ENCODE measurements around the gene PITPNC1. TPM values are rescaled to one million over a fixed set of nuclear protein-coding genes. Genes with fewer than 3 reads are reported as not detected.

The PITPNC1 gene
- total RNA-seq, 4 donors from 2014 or later, result 8.0 to 20.4 (median 9.6) TPM

- no peaks in the 10 kb centered on the region for H3K36me3 ChIP-seq
- no peak overlapping the region for H3K27ac ChIP-seq
- TF ChIP-seq CTCF (IDR thresholded peaks at IDR 0.05) (no peak), POLR2A (IDR thresholded peaks at IDR 0.05) (no peak), EP300 (IDR thresholded peaks at IDR 0.05) (no peak)
- no peak overlapping the region for H3K4me3 ChIP-seq
- 90 to 92% methylated on average over 3 of the region's 3 CpGs for WGBS, 2 donors
- no peaks in the 10 kb centered on the region for H3K9me3 ChIP-seq
- no peaks in the 10 kb centered on the region for H3K27me3 ChIP-seq
- H3K4me1 ChIP-seq, result peaks cover 0 to 4% (median 2%) of the 10 kb centered on the region in 4 donors
- DNase-seq (ENCODE audit: low spot score in 2 of 2), result no peak
Measured at GRCh38 chr17:67713169-67713568, 336.1 kb downstream of the PITPNC1 start.

- Histone ChIP-seq H3K4me3 (no peak overlapping the region), H3K27ac (no peak overlapping the region), H3K4me1 (peaks cover 0 to 22% (median 12%) of the 10 kb centered on the region in 4 donors), H3K36me3 (peaks cover 0 to 11% (median 3%) of the 10 kb centered on the region in 3 donors), H3K27me3 (no peaks in the 10 kb centered on the region), H3K9me3 (no peaks in the 10 kb centered on the region)
- TF ChIP-seq CTCF (IDR thresholded peaks at IDR 0.05), result no peak
- TF ChIP-seq EP300 (IDR thresholded peaks at IDR 0.05), result no peak
- WGBS, 2 donors, result 91 to 96% methylated on average over 6 of the region's 6 CpGs
- DNase-seq (ENCODE audit: low spot score in 2 of 2), result no peak
Measured at GRCh38 chr17:67716405-67716798, 339.3 kb downstream of the PITPNC1 start.

- H3K27ac ChIP-seq, result peak overlapping the region; percentile 82 to 93 (median 90)
- 0 to 2% methylated on average over 5 of the region's 5 CpGs for WGBS, 2 donors
- H3K27me3 ChIP-seq, result no peaks in the 10 kb centered on the region
- H3K36me3 ChIP-seq, result peaks cover 0 to 19% (median 10%) of the 10 kb centered on the region in 3 donors
- no peak for TF ChIP-seq CTCF (IDR thresholded peaks at IDR 0.05)
- TF ChIP-seq EP300 (IDR thresholded peaks at IDR 0.05), result no peak
- TF ChIP-seq POLR2A (IDR thresholded peaks at IDR 0.05), result no peak
- H3K9me3 ChIP-seq, result no peaks in the 10 kb centered on the region
- no peak for DNase-seq (ENCODE audit: low spot score in 2 of 2)
- H3K4me1 ChIP-seq, result peaks cover 0 to 22% (median 12%) of the 10 kb centered on the region in 4 donors
- H3K4me3 ChIP-seq, result peak overlapping the region; percentile 81 to 91 (median 88)
Measured at GRCh38 chr17:67717192-67717623, 340.1 kb downstream of the PITPNC1 start.

- peaks cover 0 to 25% (median 10%) of the 10 kb centered on the region in 3 donors for H3K36me3 ChIP-seq
- H3K4me1 ChIP-seq, result peaks cover 0 to 22% (median 12%) of the 10 kb centered on the region in 4 donors
- DNase-seq (ENCODE audit: low spot score in 2 of 2), result peak; percentile 98 to 99
- H3K27me3 ChIP-seq, result no peaks in the 10 kb centered on the region
- TF ChIP-seq POLR2A (IDR thresholded peaks at IDR 0.05) (peak; percentile 46 to 85), EP300 (IDR thresholded peaks at IDR 0.05) (peak; percentile 96), CTCF (IDR thresholded peaks at IDR 0.05) (peak; percentile 80 to 99 (median 97))
- peak within 1 kb of the TSS; percentile 82 to 93 (median 90) for H3K27ac ChIP-seq
- H3K4me3 ChIP-seq, result peak within 1 kb of the TSS; percentile 81 to 91 (median 88)
- H3K9me3 ChIP-seq, result no peaks in the 10 kb centered on the region
- WGBS, 2 donors, result 1 to 2% methylated on average over 44 to 46 of the region's 49 CpGs
Measured at GRCh38 chr17:67717624-67718324, 340.7 kb downstream of the PITPNC1 start, which contains the start of gene NOL11. Gene NOL11 (plus strand): TSS chr17:67717936. CDS start chr17:67717948, 12 bp downstream.

GRCh38 chr17:67718325-67718941, 341.4 kb downstream of the PITPNC1 start:
- peaks cover 0 to 22% (median 12%) of the 10 kb centered on the region in 4 donors for H3K4me1 ChIP-seq
- H3K27ac ChIP-seq, result peak overlapping the region; percentile 82 to 93 (median 90)
- TF ChIP-seq POLR2A (IDR thresholded peaks at IDR 0.05), result no peak
- no peak for TF ChIP-seq CTCF (IDR thresholded peaks at IDR 0.05)
- no peak for TF ChIP-seq EP300 (IDR thresholded peaks at IDR 0.05)
- H3K9me3 ChIP-seq, result no peaks in the 10 kb centered on the region
- peak in 1 of 2 donors; percentile 5 for DNase-seq (ENCODE audit: low spot score in 2 of 2)
- H3K4me3 ChIP-seq, result peak overlapping the region; percentile 81 to 91 (median 88)
- no peaks in the 10 kb centered on the region for H3K27me3 ChIP-seq
- 0 to 2% methylated on average over 16 of the region's 16 CpGs for WGBS, 2 donors
- peaks cover 0 to 28% (median 11%) of the 10 kb centered on the region in 3 donors for H3K36me3 ChIP-seq

Data from tibial nerve (tissue), 4 donors.